Measurements from ENCODE around the gene COL18A1. TPM values are rescaled to one million over a fixed set of nuclear protein-coding genes. Genes with fewer than 3 reads are reported as not detected.
A peak's percentile ranks its signal among the peaks of the same experiment; 100 is the strongest.

COL18A1 gene
- total and polyA plus RNA-seq, 9 of the 15 experiments (the other 6 are each of a cell fraction or from before 2014, with no cell fraction given) = 0.14 to 16.4 (median 2.0) TPM

GRCh38 chr21:45474323-45474950 lies 69.5 kb downstream of the COL18A1 start (continued):
- peak; percentile 56; the same call in 1 of the 2 replicates for TF ChIP-seq OTX1 (CRISPR knock-in tag; IDR thresholded peaks at IDR 0.05)
- TF ChIP-seq ZBTB2 (IDR thresholded peaks at IDR 0.05) = no peak
- TF ChIP-seq TRIM24 (IDR thresholded peaks at IDR 0.05) = peak in 1 of 2 experiments; percentile 46; a peak in 1 of 4 replicates
- no peak for TF ChIP-seq ZNF41 (CRISPR knock-in tag; conservative IDR thresholded peaks at IDR 0.05)
- no peak for TF ChIP-seq E4F1 (CRISPR knock-in tag; IDR thresholded peaks at IDR 0.05; ENCODE audit: borderline replicate concordance)
- TF ChIP-seq ZNF3 (CRISPR knock-in tag; IDR thresholded peaks at IDR 0.05) = no peak
- no peak for TF ChIP-seq MEF2A (IDR thresholded peaks at IDR 0.05; ENCODE audit: control insufficient read depth, low read depth, low read length)
- TF ChIP-seq ZNF75A (CRISPR knock-in tag; IDR thresholded peaks at IDR 0.05) = no peak
- no peak for TF ChIP-seq STAT5A (IDR thresholded peaks at IDR 0.05; ENCODE audit: borderline replicate concordance, low read length)
- peak; percentile 12; the same call in 1 of the 2 replicates for TF ChIP-seq MYBL2 (IDR thresholded peaks at IDR 0.05; ENCODE audit: low read depth)
- no peak for TF ChIP-seq MYBL2 (CRISPR knock-in tag; IDR thresholded peaks at IDR 0.05; ENCODE audit: borderline replicate concordance)
- TF ChIP-seq CBFA2T2 (conservative IDR thresholded peaks at IDR 0.05) = no peak
- TF ChIP-seq ELK1 (CRISPR knock-in tag; IDR thresholded peaks at IDR 0.05) = no peak
- no peak for TF ChIP-seq THRB (CRISPR knock-in tag; conservative IDR thresholded peaks at IDR 0.05)
- no peak for TF ChIP-seq PHB2 (IDR thresholded peaks at IDR 0.05; ENCODE audit: low read depth)
- TF ChIP-seq ZNF766 (CRISPR knock-in tag; conservative IDR thresholded peaks at IDR 0.05) = no peak
- no peak for TF ChIP-seq MITF (IDR thresholded peaks at IDR 0.05)
- TF ChIP-seq HDAC1 (IDR thresholded peaks at IDR 0.05) = 0 out of 4 replicates have a peak, but pooled peaks of 1 of the 2 experiments have one; percentile 33
- TF ChIP-seq SFPQ (IDR thresholded peaks at IDR 0.05; ENCODE audit: low read depth, low read length) = no peak
